HEK293T (cell line): Measurements from ENCODE around the gene ELAPOR1.

Source experiments
- CTCF ChIA-PET: fragments of 350-600 bp; formaldehyde crosslinking; extraction: SDS; loops from one replicate; lab custom pipeline; 2021; ENCODE audit warnings: antibody characterized with exemption, inconsistent platforms; lab: Yijun Ruan, JAX
- POLR2A ChIA-PET: fragments of 350-600 bp; formaldehyde crosslinking; extraction: SDS; loops from one replicate; lab custom pipeline; 2020; ENCODE audit warnings: antibody characterized with exemption, inconsistent platforms; lab: Yijun Ruan, JAX
- DNase-seq: peaks from one replicate; pipeline ENCODE4 v3.0.0; 2012; ENCODE audit warnings: mixed read lengths; ENCODE audit errors: extremely low spot score
- ARNT ChIP-seq: fragments of 450-650 bp; IDR thresholded peaks from 2 replicates; pipeline ENCODE4 v1.6.1; 2017; ENCODE audit warnings: mild to moderate bottlenecking
- BHLHE40 ChIP-seq: fragments of 450-650 bp; IDR thresholded peaks from 2 replicates; pipeline ENCODE4 v1.6.1; 2016; ENCODE audit warnings: mild to moderate bottlenecking, moderate library complexity, borderline replicate concordance
- CTBP1 ChIP-seq: fragments of 450-650 bp; IDR thresholded peaks from 2 replicates; pipeline ENCODE4 v1.6.1; 2016; ENCODE audit warnings: borderline replicate concordance
- ELF4 ChIP-seq: fragments of 450-650 bp; IDR thresholded peaks from 2 replicates; pipeline ENCODE4 v1.6.1; 2017; ENCODE audit warnings: antibody characterized with exemption
- FOXA1 ChIP-seq: fragments of 450-650 bp; IDR thresholded peaks from 2 replicates; pipeline ENCODE4 v1.6.1; 2016; ENCODE audit warnings: mild to moderate bottlenecking
- FOXK2 ChIP-seq: fragments of 450-650 bp; IDR thresholded peaks from 2 replicates; pipeline ENCODE4 v1.6.1; 2016; ENCODE audit warnings: mild to moderate bottlenecking
- FOXM1 ChIP-seq: fragments of 450-650 bp; IDR thresholded peaks from 2 replicates; pipeline ENCODE4 v1.6.1; 2017; ENCODE audit warnings: mild to moderate bottlenecking, borderline replicate concordance
- HDGF ChIP-seq: fragments of 450-650 bp; IDR thresholded peaks from 2 replicates; pipeline ENCODE4 v1.6.1; 2017; ENCODE audit warnings: antibody characterized with exemption, borderline replicate concordance
- L3MBTL2 ChIP-seq: fragments of 450-650 bp; conservative IDR thresholded peaks from 2 replicates; pipeline ENCODE4 v1.6.1; 2016; ENCODE audit warnings: mild to moderate bottlenecking
- LEF1 ChIP-seq: fragments of 450-650 bp; IDR thresholded peaks from 2 replicates; pipeline ENCODE4 v1.6.1; 2017; ENCODE audit warnings: mild to moderate bottlenecking, borderline replicate concordance
- NFRKB ChIP-seq: fragments of 450-650 bp; IDR thresholded peaks from 2 replicates; pipeline ENCODE4 v1.6.1; 2016; ENCODE audit warnings: mild to moderate bottlenecking, moderate library complexity
- SP1 ChIP-seq: fragments of 450-650 bp; IDR thresholded peaks from 2 replicates; pipeline ENCODE4 v1.6.1; 2017
- SUZ12 ChIP-seq: fragments of 450-650 bp; IDR thresholded peaks from 2 replicates; pipeline ENCODE4 v1.6.1; 2016; ENCODE audit warnings: mild to moderate bottlenecking
- TARDBP ChIP-seq: fragments of 450-650 bp; IDR thresholded peaks from 2 replicates; pipeline ENCODE4 v1.6.1; 2016
- ZNF384 ChIP-seq: fragments of 450-650 bp; IDR thresholded peaks from 2 replicates; pipeline ENCODE4 v1.6.1; 2016
- TF ChIP-seq, protein P1 (sequence below): fragments of 450-650 bp; IDR thresholded peaks from 2 replicates; pipeline ENCODE4 v1.6.1; 2016

ELAPOR1 gene

DNA sequence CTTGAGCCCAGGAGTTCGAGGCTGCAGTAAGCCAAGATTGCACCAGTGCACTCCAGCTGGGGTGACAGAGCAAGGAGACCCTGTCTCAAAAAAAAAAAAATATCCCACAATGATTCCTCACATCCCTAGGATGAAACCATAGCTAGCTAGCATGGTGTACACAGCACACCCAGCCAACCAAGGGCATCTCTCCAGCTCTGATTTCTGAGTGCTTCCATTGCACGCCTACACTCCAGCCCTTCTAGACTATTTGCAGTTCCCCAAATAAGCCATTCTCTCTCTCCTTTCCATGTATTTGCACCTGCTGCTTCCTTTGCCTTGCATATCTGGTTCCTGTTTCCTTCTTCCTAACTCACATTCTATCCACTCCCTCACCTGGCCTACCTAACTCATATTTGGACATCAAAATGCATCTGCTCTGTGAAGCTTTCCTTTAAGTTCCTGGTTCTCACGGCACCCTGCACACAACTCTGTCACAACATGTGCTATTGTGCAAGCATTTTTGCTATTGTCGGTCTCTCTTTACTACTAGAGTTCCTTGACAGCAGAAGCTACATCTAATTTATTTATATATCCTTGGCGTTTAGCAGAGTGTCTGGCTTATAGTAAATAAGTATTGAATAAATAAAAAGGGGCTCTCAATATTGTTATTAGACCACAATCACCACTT lies 2.4 kb upstream of the ELAPOR1 start:
- no peak for DNase-seq
- TF ChIP-seq ZNF384: no peak
- TF ChIP-seq FOXA1: no peak
- TF ChIP-seq L3MBTL2: no peak
- TF ChIP-seq FOXK2: no peak
- TF ChIP-seq TARDBP: no peak
- TF ChIP-seq HDGF: no peak
- no peak for TF ChIP-seq SP1
- TF ChIP-seq SUZ12: no peak
- no peak for TF ChIP-seq BHLHE40
- TF ChIP-seq FOXM1: no peak
- no peak for TF ChIP-seq NFRKB
- TF ChIP-seq LEF1: no peak
- CTCF ChIA-PET: interaction anchor here (0.7 to 3.8 kb wide), 5 partner anchors 12 to 284 kb away, joined by 3 to 30 read pairs (median 4); no protein-coding TSS in a partner anchor
- POLR2A ChIA-PET: interaction anchor here (1.5 to 5.6 kb wide), 2 partner anchors 11 to 21 kb away, joined by 5 to 64 read pairs; partner anchors contain the start of gene TMEM167B

DNA sequence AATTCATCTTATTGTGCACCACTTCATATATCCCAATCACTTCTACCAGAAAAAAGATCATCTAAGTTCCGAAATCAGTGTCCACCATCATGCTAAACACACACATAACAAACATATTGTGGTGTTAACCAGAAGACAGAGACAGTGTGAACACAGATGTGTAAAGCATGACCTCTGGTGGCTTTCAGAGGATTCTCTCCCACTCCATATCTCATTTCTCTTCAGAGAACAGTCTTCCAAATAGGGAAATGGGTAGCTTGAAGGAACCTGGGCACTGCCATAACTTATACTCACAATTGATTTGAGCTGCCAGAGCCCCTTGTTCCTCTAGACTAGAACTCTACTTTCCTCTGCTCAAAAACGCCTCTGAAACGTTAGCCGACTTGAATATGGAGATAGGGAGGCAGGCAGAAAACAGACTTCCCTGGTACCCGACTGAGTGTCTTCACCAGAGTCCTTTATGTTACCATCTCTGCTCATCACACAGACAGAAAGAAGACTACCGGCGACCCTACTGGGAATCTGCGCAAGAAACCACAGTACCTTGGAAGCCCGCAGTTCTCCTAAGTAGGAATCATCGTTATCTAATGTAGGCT lies 1.8 kb upstream of the ELAPOR1 start:
- peak; percentile 30 for DNase-seq
- TF ChIP-seq TARDBP (no peak), FOXM1 (no peak), BHLHE40 (no peak), HDGF (no peak), CTBP1 (no peak), ZNF384 (no peak), ARNT (no peak), ELF4 (no peak), NFRKB (no peak), FOXA1 (no peak), L3MBTL2 (no peak), SP1 (no peak), SUZ12 (no peak)
- TF ChIP-seq, protein P1, sequence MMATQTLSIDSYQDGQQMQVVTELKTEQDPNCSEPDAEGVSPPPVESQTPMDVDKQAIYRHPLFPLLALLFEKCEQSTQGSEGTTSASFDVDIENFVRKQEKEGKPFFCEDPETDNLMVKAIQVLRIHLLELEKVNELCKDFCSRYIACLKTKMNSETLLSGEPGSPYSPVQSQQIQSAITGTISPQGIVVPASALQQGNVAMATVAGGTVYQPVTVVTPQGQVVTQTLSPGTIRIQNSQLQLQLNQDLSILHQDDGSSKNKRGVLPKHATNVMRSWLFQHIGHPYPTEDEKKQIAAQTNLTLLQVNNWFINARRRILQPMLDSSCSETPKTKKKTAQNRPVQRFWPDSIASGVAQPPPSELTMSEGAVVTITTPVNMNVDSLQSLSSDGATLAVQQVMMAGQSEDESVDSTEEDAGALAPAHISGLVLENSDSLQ: no peak
- POLR2A ChIA-PET: interaction anchor here (1.5 to 5.6 kb wide), 2 partner anchors 12 to 21 kb away, joined by 5 to 64 read pairs; partner anchors contain the start of gene TMEM167B
- CTCF ChIA-PET: interaction anchor here (0.8 to 3.8 kb wide), 10 partner anchors 12 to 442 kb away, joined by 3 to 30 read pairs (median 4); partner anchors contain the start of gene PSMA5

DNA sequence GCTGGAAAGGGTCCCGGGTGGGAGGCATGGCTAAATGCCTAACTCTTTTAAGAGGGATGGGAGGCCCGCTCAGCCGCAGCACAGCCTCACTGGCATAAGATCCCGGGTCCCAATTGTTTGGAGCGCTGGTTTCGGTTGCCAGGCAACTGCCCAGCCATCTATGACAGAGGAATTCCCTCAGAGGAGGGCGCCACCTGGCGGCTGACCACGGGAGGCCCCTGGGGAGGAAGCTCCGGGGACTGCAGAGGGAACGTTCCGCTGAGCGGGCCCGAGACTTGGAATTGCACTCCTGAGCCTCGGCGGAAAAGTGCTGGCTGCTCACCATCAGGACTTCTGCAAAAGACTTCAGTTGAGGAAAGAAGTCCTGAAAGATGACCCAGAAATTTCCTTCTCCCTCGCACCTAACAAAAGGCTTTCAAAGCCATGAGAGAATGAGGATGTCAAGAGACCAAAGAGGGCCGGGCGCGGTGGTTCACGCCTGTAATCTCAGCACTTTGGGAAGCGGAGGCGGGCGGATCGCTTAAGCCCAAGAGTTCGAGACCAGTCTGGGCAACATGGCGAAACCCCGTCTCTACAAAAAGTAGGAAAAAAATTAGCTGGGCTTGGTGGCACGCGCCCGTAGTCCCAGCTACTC lies 1.1 kb upstream of the ELAPOR1 start:
- CTCF ChIA-PET: interaction anchor here (0.6 to 3.8 kb wide), 16 partner anchors 8 to 443 kb away, joined by 3 to 30 read pairs (median 4); partner anchors contain the start of gene PSMA5
- TF ChIP-seq FOXK2 (no peak), LEF1 (peak; percentile 51; the same call in 1 of the 2 replicates)
- POLR2A ChIA-PET: interaction anchor here (1.5 to 5.6 kb wide), 2 partner anchors 12 to 22 kb away, joined by 5 to 64 read pairs; partner anchors contain the start of gene TMEM167B
- DNase-seq: peak; percentile 97

DNA sequence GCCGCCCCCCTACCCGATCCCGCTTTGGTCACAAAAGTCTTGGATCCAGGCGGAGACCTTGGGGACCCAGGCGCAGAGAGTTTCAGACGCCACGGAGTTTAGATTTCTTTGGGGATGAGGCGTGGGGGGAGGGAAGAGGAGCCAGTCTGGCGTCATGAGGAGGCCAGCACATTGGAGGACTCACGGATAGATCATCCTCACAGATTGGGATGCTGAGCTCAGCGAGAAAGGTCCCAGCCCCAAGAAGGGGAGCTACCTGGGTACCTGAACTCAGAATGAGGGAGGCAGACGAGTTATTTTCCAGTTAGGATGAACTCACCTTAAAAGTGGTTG lies 393 bp downstream of the ELAPOR1 start:
- ChIA-PET CTCF (interaction anchor here (1.8 kb wide), 1 partner anchor 14 kb away, joined by 7 read pairs; no protein-coding TSS in a partner anchor), POLR2A (interaction anchor here (1.6 to 3.6 kb wide), 2 partner anchors 14 to 24 kb away, joined by 6 to 14 read pairs; partner anchors contain the start of gene TMEM167B)
- DNase-seq: no peak
- TF ChIP-seq CTBP1 (no peak), SP1 (no peak), ARNT (no peak), FOXA1 (no peak), FOXM1 (no peak), ELF4 (no peak), SUZ12 (no peak), ZNF384 (no peak)

DNA sequence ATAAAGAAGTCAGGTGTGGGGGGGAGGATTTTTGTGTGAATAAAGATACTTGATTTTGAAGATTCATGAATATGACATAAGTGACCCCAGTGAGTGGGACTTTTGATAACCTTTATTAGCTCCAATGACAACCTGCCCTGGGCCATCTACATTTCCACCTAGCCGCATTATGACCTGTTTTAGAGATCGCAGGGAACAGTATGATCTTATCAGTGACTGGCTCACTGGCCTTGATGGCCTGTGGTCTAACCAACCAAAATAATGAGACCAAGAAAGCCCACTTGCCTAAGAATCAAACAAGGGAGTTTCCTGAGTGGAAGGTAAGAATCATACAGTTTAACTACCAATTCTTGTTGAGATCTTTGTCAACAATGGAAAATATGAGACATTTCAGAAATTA lies 1.8 kb downstream of the ELAPOR1 start:
- ChIA-PET POLR2A (interaction anchor here (1.3 to 3.6 kb wide), 2 partner anchors 12 to 15 kb away, joined by 3 to 14 read pairs; no protein-coding TSS in a partner anchor), CTCF (interaction anchor here (0.9 kb wide), 1 partner anchor 16 kb away, joined by 3 read pairs; no protein-coding TSS in a partner anchor)
- no peak for DNase-seq
- TF ChIP-seq FOXK2 (no peak), HDGF (no peak), L3MBTL2 (no peak), ZNF384 (no peak), FOXA1 (no peak), NFRKB (no peak), SUZ12 (no peak), ELF4 (no peak), ARNT (no peak), SP1 (no peak), FOXM1 (no peak), BHLHE40 (no peak), LEF1 (no peak), TARDBP (no peak), CTBP1 (no peak)
- TF ChIP-seq, protein P1: no peak

DNA sequence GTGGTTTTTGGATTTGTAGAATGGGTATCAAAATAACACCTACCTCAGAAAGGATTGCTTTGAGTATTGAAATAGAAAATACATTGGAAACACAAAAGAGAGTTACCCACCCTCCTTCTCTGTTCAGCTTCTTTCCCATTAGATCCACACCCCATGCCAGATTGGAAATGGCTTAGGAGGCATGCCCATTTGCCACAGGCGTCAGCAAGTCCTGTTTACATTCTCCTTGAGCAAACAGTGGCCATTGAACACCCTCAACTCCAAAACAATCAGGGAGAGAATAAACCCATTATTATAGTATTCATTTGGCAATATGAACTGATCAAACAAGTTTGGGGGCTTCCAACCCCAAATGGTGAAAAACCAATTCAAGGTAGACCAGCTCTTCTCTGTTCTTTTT lies 2.4 kb downstream of the ELAPOR1 start:
- ChIA-PET CTCF (interaction anchor here (0.9 kb wide), 1 partner anchor 16 kb away, joined by 3 read pairs; no protein-coding TSS in a partner anchor), POLR2A (interaction anchor here (3.6 kb wide), 1 partner anchor 16 kb away, joined by 14 read pairs; no protein-coding TSS in a partner anchor)
- TF ChIP-seq L3MBTL2 (no peak), ELF4 (no peak), CTBP1 (no peak), NFRKB (no peak), ARNT (no peak), TARDBP (no peak), SP1 (no peak), SUZ12 (no peak), FOXK2 (no peak), FOXA1 (no peak), FOXM1 (no peak)
- TF ChIP-seq, protein P1: no peak
- no peak for DNase-seq
